Erythroblast (primary cell): ENCODE measurements around the gene MECR.

Experiments
- DNase-seq, 2 experiments: peaks; one replicate each; lab custom pipeline; 2025; lab: John Stamatoyannopoulos, UW
- GATA1 ChIP-seq: IDR thresholded peaks from 2 replicates; pipeline ENCODE4 v1.6.1; 2011; ENCODE audit warnings: low read depth, mild to moderate bottlenecking, control low read depth, low read length, moderate library complexity
- POLR2A ChIP-seq: IDR thresholded peaks from 2 replicates; pipeline ENCODE4 v1.6.1; 2011; ENCODE audit warnings: mild to moderate bottlenecking, low read length

Gene MECR

DNA sequence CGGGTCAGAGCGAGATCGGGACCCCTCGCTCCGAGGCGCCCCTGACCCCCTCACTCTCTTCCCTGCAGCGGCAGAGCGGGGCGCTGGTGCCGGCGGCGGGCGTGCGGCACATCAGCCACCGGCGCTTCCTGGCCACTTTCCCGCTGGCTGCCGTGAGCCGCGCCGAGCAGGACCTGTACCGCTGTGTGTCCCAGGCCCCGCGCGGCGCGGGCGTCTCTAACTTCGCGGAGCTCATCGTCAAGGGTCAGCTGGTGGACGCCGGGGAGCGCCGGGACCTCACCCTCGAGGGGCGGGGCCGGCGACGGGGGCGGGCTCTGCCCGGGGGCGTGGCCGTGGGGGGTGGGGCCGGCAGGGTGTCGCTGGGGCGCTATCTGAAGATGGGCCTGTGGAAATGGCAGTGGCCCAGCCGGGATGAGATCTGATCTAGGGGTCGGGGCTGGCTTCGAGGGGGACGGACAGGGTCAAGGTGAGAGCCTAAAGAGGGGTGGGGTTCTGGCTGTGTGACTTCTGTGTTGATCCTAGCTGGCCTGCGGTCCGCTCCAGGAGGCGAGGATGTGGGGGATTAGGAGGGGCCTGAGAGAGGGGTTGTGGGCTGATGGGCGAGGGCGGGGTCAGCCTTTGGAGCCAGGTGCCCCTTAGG, 29.2 kb upstream of the MECR start:
- DNase-seq, result peak in 1 of 2 experiments; percentile 71
- TF ChIP-seq POLR2A (no peak), GATA1 (no peak)

DNA sequence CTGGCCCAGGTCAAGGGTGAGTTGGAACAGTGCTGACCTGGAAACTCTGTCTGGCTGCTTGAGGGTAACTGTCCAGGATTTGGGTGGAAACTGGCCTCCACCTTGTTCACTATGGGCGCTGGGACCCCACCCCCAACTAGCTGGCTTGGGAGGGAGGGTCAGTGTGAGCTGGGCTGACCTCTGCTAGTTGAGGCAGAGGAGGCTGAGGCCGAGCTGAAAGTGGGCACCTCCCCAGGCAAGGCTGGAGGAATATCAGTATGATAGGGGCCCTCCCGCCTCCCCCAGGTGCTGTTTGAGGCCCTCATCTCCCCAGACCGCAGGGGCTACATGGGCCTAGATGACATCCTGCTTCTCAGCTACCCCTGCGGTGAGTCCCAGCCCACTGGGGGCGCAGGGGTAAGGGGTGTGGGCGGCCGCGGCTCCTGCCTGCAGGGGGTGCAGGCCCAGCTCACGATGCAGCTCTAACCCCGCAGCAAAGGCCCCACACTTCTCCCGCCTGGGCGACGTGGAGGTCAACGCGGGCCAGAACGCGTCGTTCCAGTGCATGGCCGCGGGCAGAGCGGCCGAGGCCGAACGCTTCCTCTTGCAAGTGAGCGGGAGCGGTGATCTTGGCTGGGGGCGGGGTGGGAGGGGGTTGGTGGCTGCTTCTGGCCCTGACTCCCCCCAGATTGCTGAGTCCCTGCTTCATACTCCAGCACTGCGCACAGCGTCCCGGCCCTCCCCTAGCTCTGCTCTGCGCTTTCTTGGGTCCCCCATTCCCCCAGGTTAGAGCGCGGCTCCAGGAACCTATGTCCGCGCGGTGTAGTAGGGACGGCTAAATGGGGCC, 28.5 kb upstream of the MECR start:
- no peak for DNase-seq
- no peak for TF ChIP-seq GATA1
- TF ChIP-seq POLR2A, result no peak

DNA sequence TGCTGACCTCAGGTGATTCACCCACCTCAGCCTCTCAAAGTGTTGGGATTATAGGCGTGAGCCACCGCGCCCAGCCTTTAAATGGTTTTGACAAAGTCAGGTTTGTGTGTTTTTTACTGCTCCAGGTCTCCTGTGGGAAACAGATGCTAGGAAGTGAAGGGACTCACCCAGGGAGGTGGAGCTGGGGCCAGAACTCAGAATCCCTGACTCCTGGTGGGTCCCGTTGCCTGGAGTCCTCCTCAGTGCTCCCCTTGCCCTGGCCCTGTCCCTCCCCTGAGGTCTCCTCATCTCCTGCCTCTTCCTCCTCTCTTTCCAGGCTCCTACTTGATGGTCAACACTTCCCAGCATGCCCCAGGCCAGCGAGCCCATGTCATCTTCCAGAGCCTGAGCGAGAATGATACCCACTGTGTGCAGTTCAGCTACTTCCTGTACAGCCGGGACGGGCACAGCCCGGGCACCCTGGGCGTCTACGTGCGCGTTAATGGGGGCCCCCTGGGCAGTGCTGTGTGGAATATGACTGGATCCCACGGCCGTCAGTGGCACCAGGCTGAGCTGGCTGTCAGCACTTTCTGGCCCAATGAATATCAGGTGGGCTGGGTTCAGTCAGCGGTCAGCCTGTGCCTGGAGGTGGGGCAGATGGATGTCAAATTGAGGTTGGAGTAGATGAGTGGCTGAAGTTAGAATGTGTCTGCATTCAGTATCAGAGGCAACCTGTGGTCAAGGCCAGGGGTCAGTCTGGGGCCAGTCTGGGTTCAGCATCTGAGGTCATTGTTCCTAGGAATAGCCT, 27.6 kb upstream of the MECR start:
- no peak for TF ChIP-seq POLR2A
- no peak for TF ChIP-seq GATA1

DNA sequence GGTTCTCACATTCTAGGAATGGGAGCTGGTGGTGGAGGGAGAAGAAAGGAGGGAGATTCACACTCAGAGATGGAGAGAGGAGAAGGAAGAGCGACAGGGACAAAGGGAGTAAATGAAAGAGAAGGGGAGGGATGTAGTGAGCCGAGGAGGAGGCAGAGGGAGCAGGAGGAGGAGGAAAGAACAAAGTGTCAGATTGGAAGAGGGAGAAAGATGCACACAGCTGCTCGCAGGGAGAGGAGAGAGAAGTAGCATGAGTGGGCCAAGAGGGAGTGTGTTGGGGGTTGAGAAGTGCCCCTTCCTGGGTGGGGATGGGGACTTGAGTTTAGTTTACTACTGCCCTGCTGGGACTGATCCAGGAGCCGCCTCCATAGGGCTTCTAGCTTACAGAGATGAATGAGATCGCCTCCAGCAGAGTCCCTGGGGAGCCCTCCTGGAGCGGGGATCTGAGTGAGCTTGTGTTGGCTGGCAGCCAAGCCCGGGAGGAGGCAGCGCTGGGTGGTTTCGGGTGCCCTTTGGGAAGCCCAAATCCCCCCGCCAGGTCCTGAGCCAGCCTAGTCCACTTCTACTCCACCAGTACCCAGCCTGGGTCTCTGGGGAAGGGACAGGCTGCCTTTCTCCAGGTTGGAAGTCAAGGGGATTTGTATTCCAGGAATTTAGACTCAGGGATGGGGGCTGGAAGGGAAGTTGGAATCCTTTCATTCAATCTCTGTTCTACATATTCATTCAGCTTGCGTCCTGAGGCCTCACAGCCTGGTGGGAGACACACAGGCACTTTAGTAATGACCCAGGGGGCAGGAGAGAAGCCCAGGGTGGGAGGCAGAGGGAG, 26.5 kb upstream of the MECR start:
- DNase-seq, result no peak
- TF ChIP-seq GATA1, result no peak
- TF ChIP-seq POLR2A, result no peak

More for the DNA sequence above, 27.6 kb upstream of the MECR start:
- DNase-seq, result no peak

DNA sequence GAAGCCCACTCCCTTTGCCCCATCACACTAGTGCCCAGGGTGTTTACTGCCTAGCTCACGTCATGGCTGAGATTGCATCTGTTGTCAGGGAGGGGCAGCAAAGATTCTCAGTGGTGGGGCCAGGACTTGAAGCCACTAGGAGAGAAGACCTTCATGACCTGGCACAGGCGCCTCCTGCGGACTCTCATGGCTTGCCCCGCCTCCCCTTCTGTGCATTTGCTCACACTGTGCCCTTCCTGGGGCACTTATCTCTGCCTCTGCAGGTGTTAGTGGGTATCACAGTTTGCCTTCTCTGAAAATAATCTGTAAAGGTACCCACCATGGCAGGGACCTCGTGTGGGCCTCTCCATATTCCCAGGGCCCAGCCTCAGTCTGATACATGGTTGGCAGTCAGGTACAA, 25.7 kb upstream of the MECR start:
- TF ChIP-seq POLR2A (no peak), GATA1 (no peak)
- DNase-seq, result no peak

DNA sequence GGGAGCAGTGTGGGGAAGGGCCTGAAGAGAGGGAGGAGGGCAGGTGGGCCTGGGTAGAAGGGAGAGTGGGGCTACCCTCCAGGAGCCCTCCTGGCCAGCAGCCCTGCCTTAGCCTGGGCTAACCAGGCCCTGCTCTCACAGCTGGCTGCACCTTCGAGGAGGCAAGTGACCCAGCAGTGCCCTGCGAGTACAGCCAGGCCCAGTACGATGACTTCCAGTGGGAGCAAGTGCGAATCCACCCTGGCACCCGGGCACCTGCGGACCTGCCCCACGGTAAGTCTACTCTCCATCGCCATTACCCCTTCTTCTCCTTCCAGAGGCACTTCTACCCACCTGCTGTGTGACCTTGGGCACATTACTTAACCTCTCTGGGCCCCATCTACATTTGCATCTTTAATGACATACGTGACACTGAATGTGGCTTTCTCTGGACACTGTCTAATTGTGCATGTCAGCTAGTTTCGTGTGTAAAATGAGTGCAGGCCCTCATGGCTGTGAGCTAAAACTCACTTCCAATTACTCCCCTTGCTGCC, 24.5 kb upstream of the MECR start:
- no peak for DNase-seq
- TF ChIP-seq GATA1 (no peak), POLR2A (no peak)

DNA sequence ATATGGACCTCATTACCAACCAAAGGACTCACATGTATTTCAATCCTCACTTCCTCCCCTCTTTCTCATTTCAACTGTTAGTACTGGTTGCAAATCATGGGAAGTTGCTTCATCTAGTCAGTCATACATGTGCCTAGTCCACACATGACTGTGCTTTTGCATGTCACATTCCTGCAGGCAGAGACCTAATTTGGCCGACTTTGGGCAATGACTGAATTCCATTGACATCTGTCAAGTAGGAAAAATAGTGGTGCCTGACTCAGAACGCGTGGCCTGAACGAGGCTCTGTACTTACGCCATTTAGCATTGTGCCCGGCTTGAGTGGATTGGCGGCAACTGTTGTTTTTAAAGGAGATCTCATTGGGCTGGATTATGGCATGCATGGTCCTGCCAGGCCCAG, 23.6 kb upstream of the MECR start:
- DNase-seq, result no peak

DNA sequence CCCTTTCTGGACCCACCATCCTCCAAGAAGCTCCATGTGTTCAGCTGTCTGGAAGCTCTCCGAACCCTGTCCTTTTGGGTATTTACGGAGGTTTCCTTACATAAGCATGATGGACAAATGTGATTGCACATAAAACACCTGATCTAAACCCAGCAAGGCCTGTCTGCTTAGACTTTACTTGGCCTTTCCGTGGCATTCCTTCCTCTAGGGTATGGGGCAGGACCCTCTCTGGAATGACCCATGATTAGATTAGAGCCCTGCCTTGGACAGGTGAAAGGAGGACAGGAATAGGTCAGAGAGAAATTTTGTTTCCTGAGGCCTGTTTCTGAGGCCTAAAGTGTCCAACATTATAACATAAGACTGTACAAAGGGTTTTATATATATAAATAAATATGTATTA, 22.4 kb upstream of the MECR start:
- no peak for DNase-seq
- TF ChIP-seq POLR2A, result no peak
- no peak for TF ChIP-seq GATA1

More for the DNA sequence above, 23.6 kb upstream of the MECR start:
- TF ChIP-seq POLR2A, result no peak
- TF ChIP-seq GATA1, result no peak

DNA sequence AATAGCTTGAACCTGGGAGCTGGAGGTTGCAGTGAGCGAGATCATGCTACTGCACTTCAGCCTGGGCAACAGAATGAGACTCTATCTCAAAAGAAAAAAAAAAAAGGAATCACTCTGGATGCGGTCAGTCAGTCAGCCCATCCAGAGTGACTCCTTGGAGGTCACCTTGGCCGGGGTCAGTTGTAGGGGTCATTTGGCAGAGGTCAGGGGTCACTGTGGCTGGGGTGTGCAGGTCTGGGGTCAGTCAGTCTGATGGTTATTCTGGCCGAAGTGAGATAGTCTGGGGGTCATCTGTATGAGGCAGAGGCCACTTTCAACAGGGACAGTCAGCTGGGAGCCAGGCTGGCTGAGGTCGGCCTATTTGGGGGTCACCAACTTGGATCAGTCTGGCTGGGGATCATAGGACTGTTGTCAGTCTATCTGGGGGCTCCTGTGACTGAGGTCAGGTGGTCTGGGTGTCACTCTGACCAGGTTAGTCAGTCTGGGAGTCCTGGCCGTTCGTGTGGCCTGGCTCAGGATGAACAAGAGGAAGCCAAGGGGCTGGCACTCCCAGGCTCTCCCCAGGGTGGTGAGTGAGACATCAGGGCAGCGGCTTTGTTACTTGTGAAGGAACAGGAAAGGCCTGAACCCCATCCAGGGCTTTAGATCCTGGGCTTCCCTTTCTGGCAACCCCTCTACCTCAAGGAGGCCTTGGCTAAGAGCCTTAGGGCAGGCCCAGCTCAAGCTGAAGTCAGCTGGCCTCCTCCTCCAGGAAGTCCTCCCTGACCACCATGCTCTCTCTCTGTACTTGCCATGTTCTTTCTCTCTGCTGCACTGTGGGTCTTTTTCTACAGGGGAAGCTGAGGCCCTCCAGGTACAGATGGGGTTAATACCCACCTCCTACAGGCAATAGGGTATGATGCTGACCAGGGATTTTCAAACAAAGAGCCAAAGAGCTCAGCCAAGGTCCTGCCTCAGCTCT, 20.7 kb upstream of the MECR start:
- no peak for TF ChIP-seq GATA1
- no peak for TF ChIP-seq POLR2A
- DNase-seq, result no peak

DNA sequence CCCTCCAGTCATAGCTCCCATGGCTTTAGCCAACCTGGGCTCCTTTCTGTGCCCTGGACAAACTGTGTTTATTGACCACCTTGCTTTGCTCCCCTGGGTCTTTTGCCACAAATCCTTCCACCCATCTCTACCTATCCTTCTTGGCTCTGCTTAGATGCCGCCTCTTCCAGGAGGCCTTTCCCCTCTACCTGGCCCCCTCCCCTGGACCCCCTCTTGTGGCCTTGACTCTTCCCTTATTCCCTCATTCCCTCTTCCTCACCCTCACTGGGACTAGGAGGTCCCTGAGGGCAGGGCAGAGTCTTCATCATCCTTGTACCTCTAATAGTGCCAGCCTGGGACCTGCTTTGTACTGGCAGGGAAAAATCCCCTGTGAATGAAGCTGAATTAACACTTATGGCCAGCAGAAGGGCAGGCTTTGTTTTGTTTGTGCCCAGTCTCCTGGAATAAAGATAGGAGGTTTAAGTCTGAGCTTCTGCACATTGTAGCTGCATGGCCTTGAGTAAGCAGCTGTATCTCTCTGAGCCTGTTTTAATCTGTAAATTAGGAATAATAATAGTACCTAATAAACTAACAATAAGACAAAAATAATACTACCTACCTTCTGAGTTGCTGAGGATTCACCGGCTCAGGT, 19.3 kb upstream of the MECR start:
- TF ChIP-seq GATA1 (no peak), POLR2A (no peak)
- no peak for DNase-seq

DNA sequence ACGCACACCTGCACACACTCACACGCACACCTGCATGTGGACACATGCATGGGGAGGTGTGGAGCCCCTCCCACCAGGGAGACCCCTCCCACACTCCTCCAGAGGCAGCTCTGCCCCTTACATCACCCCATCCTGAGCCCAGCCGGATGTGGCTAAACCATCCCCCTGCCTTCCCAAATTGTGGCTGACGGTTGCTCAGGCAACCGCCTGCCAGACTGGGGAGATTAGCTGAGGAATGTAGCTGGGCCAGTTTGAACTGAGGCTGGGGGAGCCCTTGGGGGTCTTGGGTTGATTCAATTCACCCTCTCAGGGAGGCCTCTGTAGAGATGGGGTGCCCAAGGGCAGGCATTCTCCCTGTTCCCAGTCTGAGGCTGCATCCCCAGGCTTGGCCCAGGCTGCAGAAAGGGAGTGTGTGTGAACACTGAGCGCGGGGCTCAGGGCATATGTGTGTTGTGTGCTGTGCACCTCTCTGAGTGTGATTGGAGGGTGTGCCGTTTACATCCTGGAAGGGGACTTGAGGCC, 18.5 kb upstream of the MECR start:
- no peak for DNase-seq
- TF ChIP-seq POLR2A (no peak), GATA1 (no peak)

DNA sequence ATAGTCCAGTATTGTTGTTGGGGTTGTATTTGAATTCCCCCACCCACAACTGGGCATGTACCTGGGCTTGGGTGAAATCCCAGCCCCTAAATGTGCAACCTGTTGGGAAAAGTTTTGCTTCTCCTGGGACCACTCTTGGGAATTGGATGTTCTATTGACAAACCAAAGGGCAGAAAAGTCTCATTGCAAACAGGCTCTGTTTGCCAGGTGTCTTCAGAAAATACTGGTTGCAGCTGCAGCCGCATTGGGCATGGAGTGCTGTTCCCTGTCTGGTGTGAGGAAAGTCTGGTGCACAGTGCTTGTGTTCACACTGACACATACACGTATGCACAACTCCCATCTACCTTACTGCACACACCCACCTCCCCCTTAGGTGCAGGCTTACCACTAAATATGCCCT, 17.7 kb upstream of the MECR start:
- DNase-seq, result no peak
- TF ChIP-seq POLR2A, result no peak
- TF ChIP-seq GATA1, result no peak
